Head of caudate nucleus (tissue), 42 donors: Measurements from ENCODE around the gene MRGPRE.
"Not testable (repeated sequence)": the region's sequence is repeated elsewhere in the genome, so short reads cannot be mapped to it uniquely, and the experiment has no call there.

ENCODE experiments used
- DNase-seq, 42 donors: peaks; one replicate each; pipeline versions ENCODE4 v3.0.0 to v3.0.0-alpha.2; 2020 to 2021; ENCODE audit warnings: mixed read lengths in 7 of 42
- intact Hi-C: fragments of 100-400 bp; cut with DNase I; formaldehyde crosslinking; loops from one replicate; pipeline ENCODE4 v1.15.0; 2022

Gene MRGPRE, protein sequence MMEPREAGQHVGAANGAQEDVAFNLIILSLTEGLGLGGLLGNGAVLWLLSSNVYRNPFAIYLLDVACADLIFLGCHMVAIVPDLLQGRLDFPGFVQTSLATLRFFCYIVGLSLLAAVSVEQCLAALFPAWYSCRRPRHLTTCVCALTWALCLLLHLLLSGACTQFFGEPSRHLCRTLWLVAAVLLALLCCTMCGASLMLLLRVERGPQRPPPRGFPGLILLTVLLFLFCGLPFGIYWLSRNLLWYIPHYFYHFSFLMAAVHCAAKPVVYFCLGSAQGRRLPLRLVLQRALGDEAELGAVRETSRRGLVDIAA

GRCh38 chr11:3231851-3232744 lies at the start of gene MRGPRE:
Gene MRGPRE (minus strand): TSS chr11:3232417. CDS start chr11:3228799, 3,618 bp downstream.
- peak in 9 of 42 donors; percentile 11 to 54 (median 31) for DNase-seq
- intact Hi-C loops, result no loop called here

GRCh38 chr11:3281146-3281545 lies 48.9 kb upstream of the MRGPRE start:
- DNase-seq, intact Hi-C loops: not testable (repeated sequence)

DNA sequence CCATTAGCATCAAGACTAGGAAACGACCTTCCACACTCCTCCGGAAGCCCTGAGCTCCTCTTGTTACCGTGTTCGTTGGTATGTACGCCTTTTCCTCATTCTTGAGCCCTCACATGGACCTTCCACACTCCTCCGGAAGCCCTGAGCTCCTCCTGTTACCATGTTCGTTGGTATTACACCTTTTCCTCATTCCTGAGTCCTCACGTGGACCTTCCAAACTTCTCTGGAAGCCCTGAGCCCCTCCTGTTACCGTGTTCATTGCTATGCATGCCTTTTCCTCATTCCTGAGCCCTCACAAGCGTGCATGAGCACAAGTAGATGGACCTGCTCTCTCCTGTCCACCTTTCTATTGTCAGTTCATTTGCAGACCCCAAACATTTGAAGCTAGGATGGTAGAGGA lies 48.4 kb upstream of the MRGPRE start:
- intact Hi-C loops, DNase-seq: not testable (repeated sequence)

- intact Hi-C loops, result not testable (repeated sequence)
These were observed 46.7 kb upstream of the MRGPRE start for GRCh38 chr11:3278922-3279321.

GRCh38 chr11:3273629-3274028 lies 41.4 kb upstream of the MRGPRE start:
- DNase-seq, intact Hi-C loops: not testable (repeated sequence)

More at GRCh38 chr11:3278922-3279321, 46.7 kb upstream of the MRGPRE start:
- not testable (repeated sequence) for DNase-seq

- intact Hi-C loops, DNase-seq: not testable (repeated sequence)
These were observed 30.3 kb upstream of the MRGPRE start for GRCh38 chr11:3262548-3262947.

- DNase-seq, intact Hi-C loops: not testable (repeated sequence)
These were observed 29.6 kb upstream of the MRGPRE start for GRCh38 chr11:3261831-3262230.

DNA sequence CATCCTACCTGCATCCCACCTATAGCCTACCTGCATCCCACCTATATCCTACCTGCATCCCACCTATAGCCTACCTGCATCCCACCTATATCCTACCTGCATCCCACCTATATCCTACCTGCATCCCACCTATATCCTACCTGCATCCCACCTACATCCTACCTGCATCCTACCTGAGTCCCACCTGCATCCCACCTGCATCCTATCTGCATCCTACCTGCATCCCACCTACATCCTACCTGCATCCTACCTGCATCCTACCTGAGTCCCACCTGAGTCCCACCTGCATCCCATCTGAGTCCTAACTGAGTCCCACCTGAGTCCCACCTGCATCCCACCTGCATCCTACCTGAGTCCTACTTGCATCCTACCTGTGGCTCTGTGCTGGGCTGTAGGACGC lies 25.3 kb upstream of the MRGPRE start:
- DNase-seq, intact Hi-C loops: not testable (repeated sequence)

DNA sequence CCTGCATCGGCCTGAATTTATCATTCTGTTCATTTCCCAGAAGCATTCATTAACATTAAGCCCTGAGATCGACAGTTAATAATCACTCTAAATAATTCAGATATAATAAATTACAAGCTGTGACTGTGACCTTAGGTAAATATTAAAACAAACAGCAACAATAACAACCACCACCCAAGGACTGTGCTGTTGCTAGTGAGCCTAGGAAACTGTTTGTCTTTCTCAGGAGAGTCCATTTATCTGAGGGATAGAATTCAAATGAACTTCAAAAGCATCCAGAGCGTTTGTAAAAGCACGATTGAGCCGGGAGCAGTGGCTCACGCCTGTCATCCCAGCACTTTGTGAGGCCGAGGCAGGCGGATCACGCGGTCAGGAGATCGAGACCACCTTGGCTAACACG lies 23.0 kb upstream of the MRGPRE start:
- DNase-seq, intact Hi-C loops: not testable (repeated sequence)

DNA sequence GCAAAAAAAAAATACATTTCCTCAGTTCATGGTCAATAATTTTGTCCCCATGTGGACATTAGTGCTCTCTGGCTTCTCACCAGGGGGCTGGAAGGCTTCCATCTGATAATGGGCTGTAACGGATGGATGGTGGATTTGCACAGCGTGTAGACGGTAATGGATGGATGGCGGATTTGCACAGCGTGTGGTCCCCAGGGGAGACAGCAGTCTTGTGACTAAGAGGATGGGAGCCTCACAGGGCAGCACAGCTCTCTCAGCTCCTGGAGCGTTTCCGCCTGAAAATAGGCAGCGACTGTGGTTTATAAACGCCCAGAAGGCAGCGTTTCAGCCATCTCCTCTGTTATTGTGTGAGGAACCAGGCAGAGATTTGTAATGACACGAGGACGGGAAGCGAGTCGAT lies 22.6 kb upstream of the MRGPRE start:
- intact Hi-C loops, result not testable (repeated sequence)

DNA sequence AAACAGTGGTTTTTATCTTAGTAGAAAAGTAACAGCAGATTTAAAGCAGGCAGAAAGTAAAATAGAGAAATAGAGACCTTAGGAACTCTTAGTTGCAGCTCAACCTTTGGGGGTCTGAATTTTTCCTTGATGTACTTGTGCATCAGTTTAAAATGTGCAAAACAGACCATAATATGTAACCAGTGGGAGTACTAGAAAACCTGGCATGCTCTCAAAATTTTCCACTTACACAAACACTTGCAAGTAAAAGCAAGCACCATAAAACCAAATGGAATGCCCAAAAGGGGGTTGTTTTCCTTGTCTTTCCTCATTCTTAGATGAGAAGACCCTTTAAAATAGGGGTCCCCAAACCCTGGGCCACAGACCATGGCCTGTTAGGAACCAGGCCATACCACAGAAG lies 12.9 kb upstream of the MRGPRE start:
- intact Hi-C loops, result no loop called here
- no peak for DNase-seq

More for the DNA sequence above, 22.6 kb upstream of the MRGPRE start:
- DNase-seq, result not testable (repeated sequence)

DNA sequence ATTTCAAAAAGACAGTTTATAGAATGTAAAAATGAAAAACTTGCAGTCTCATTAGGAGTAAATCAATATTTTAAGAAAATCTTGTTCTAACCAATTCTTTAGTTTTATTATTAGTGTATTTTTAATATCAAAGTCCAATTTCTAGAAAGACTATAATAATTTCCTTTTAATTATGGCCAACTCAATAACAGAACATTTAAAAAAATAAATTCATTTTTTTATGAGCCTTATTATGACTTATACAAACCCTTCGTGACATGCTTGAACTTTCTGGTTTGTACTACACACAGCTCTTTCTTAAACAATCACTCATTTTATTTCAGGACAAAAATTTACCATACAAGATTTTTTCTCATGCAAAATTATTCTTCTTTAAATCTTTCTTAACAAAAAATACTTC lies 11.7 kb upstream of the MRGPRE start:
- intact Hi-C loops, result no loop called here
- no peak for DNase-seq

DNA sequence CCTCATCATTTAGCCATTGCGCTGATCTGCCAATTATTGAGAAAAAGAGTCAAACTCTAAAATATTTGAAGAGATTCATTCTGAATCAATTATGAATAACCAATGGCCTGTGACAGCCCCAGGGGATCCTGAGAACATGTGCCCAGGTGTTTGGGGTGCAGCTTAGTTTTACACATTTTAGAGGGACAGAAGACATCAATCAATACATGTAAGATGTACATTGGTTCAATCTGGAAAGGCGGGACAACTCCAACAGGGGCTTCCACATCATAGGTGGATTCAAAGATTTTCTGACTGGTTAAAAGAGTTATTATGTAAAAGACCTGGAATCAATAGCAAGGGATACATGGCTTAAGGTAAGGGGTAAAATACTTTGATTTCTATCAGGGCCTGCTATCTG lies 4.9 kb upstream of the MRGPRE start:
- intact Hi-C loops, result no loop called here
- DNase-seq, result no peak

- no peak for DNase-seq
- intact Hi-C loops, result no loop called here
These were observed 2.6 kb upstream of the MRGPRE start for GRCh38 chr11:3234846-3235245.

- intact Hi-C loops, result no loop called here
- DNase-seq, result no peak
These were observed 739 bp upstream of the MRGPRE start for GRCh38 chr11:3232956-3233355.

DNA sequence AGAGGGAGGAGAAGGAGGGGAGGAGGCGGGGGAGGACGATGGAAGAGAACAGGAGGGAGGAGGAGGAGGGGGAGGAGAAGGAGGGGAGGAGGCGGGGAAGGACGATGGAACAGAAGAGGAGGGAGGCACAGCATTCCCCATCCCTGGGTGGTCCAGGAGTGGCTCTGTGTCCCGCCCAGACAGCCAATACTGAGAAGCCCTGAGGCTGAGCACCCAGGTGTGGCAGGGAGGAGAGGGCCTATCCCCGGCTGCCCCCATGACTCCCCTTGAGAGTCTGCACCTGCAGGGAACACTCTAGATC lies 717 bp downstream of the MRGPRE start:
- no peak for DNase-seq
- intact Hi-C loops, result no loop called here

- DNase-seq, result peak in 1 of 42 donors; percentile 26
- intact Hi-C loops, result no loop called here
These were observed 1.3 kb downstream of the MRGPRE start for GRCh38 chr11:3230636-3231549.

DNA sequence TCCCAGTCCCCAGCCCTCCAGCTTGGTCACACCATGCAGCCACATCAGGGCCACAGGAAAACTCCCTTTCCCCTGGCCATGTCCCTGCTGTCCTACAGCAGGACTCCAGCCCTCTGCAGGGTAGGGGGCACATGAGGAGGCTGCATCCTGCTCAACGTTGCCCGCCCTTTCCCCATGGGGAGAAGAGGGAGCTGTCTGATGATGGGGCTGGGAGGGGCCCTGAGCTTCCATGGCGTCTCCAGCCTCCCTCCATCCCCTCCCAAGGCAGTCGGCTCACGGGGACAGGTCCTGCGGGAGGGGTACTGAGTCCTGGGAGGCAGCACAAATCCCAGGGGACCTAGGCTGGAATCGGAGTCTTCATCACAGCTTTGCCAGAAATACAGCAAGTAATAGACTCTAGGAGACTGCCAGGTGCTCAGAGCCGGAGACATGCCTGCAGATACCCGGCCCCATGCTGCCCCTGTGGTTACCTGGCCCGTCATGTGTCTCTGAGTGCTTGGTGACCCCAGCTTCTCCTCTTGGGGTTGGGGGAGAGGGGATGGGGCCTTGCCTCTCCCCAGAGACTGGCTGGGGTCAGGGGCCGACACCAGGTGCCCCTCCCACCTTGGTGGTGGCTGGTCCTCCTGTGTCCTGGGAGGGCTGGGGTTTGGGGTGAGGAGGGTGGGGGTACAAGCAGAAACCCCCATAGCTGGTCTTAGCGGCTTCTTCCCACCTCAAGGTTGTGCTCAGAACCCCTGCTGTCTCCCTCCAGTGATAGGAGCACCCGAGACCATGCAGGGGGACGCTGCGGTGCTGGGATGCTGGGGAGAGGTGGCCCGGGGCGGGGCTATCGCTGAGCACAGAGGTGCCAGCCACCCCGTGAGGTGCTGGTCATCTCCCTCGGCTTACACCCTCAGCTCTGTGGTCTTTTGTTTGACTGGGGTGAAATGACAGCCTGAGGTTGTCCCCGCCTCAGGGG lies 2.3 kb downstream of the MRGPRE start:
- no peak for DNase-seq
- intact Hi-C loops, result loop anchor here (10.0 kb wide), 1 partner anchor 195 kb away; no protein-coding TSS in a partner anchor
